ENCODE results near the gene RPL18A.

Gene RPL18A

GRCh38 chr19:17859533-17860330 is at the start of gene RPL18A:
Gene RPL18A (plus strand): TSS chr19:17859910. CDS start chr19:17859957, 47 bp downstream.
- TF ChIP-seq CTCF (IDR thresholded peaks at IDR 0.05; ENCODE audit: low read length, missing control alignments): peak; percentile 84
- DNase-seq (ENCODE audit: low read depth): peak; percentile 100
- peak within 1 kb of the TSS; percentile 87 for H3K4me3 ChIP-seq (replicated peaks; ENCODE audit: low read depth, low read length)

DNA sequence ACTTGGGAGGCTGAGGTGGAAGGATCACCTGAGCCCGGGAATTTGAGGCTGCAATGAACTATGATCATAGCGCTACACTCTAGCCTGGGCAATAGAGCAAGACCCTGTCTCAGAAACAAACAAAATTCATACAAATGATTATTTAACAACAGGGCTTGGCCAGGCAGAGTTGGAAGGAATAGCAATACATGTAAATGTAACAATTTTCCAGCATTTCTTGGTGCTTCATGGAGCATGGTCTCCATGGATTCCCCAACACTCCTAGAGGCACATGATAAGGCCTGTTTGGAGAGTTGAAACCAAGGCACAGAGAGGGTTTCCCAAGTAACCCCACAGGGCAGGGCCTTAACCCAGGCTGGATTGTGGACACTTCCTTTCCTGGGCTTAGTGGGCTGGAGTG is 48.6 kb upstream of the RPL18A start:
- no peak for DNase-seq (ENCODE audit: low read depth)
- H3K4me3 ChIP-seq (replicated peaks; ENCODE audit: low read depth, low read length): no peak overlapping the region
- no peak for TF ChIP-seq CTCF (IDR thresholded peaks at IDR 0.05; ENCODE audit: low read length, missing control alignments)

GRCh38 chr19:17811681-17812080 is 48.0 kb upstream of the RPL18A start:
- no peak overlapping the region for H3K4me3 ChIP-seq (replicated peaks; ENCODE audit: low read depth, low read length)
- no peak for TF ChIP-seq CTCF (IDR thresholded peaks at IDR 0.05; ENCODE audit: low read length, missing control alignments)
- no peak for DNase-seq (ENCODE audit: low read depth)

DNA sequence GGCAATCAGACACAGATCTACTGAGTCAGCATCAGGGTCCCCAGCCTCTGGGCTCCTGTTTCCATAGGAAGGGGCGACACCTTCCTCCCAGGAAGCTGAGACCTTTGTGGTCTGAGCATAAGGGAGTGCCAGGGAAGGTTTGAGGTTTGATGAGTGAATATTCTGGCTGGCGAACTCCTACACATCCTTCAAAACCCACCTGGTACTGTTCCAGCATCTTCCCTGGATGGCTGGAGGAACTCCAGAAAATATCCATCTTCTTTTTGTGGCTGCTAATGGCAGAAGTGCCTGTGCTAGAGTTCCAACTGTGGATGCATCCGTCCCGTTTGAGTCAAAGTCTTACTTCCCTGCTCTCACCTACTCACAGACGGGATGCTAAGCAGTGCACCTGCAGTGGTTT is 47.6 kb upstream of the RPL18A start:
- no peak overlapping the region for H3K4me3 ChIP-seq (replicated peaks; ENCODE audit: low read depth, low read length)
- no peak for TF ChIP-seq CTCF (IDR thresholded peaks at IDR 0.05; ENCODE audit: low read length, missing control alignments)
- DNase-seq (ENCODE audit: low read depth): no peak

DNA sequence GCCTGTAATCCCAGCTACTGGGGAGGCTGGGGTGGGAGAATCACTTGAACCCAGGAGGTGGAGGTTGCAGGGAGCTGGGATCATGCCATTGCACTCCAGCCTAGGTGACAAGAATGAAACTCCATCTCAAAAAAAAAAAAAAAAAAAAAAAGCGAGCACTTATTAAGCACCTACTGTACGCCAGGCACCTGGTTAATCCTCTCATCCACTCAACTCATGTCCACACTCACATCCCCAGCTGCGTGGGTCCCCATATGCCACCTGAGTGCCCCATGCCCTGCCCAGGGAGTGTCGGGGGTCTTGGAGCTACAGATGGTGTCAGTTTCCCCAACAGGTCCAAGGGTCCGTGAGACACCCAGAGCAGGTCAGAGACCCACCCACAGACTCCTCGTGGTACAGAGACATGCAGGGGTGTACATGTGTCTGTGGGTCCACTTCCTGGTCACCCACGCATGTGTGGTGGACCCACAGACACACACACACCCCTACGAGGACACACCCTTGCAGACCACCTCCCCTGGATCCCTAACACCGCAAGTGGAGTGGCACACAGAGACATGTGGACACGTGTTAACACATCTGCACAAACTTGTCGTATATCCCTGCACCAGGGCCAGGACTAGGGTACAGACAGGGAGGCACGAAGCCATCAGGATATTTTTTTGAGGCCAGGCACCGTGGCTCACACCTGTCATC is 41.9 kb upstream of the RPL18A start:
- TF ChIP-seq CTCF (IDR thresholded peaks at IDR 0.05; ENCODE audit: low read length, missing control alignments): no peak
- no peak overlapping the region for H3K4me3 ChIP-seq (replicated peaks; ENCODE audit: low read depth, low read length)

DNA sequence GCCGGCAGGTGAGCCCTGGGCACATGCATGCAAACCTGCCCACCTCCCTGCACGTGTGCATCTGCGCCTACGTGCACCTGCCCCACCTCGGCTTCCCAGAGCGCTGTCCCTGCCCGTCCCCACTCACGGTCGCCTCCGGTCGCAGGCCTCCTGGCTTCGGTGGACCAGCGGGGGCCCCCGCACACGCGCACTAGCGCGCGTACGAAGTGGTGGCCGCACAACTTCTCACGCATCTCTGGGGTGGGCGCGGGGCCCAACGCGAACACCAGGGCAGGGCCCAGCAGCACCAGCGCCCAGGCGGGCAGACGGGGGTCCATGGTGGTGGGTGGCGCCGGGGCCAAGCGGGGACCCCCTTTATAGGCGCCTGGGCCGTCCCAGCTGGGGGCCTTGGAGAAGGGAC is 38.5 kb upstream of the RPL18A start, which contains the start of gene INSL3:
Gene INSL3 (minus strand): TSS at position 330 of the 400 bp plus-strand sequence. CDS start 13 bp downstream, at position 317.
- DNase-seq (ENCODE audit: low read depth): no peak
- no peak for TF ChIP-seq CTCF (IDR thresholded peaks at IDR 0.05; ENCODE audit: low read length, missing control alignments)
- H3K4me3 ChIP-seq (replicated peaks; ENCODE audit: low read depth, low read length): no peak within 1 kb of the TSS

More for the DNA sequence above, 41.9 kb upstream of the RPL18A start:
- DNase-seq (ENCODE audit: low read depth): no peak
